Panc1 (cell line): ENCODE data around the gene SMOC2. TPM values are rescaled to one million over a fixed set of nuclear protein-coding genes. Genes with fewer than 3 reads are reported as not detected.

ENCODE experiments used
- ATAC-seq: fragments of 200-7000 bp; cut with Tn5 transposase; 2 replicates; pipeline ENCODE4 v1.9.1; 2020; ENCODE audit warnings: mild to moderate bottlenecking, moderate library complexity
- BruUV-seq: library from RNA; stranded (reverse); fragments of 400-500 nt; replicated peaks from 2 replicates; lab custom pipeline; 2021; lab: Mats Ljungman, UMichigan
- CTCF ChIA-PET: fragments of 300-600 bp; sonication (Branson Sonifier 250); formaldehyde crosslinking; loops from one replicate; lab custom pipeline; 2022; ENCODE audit warnings: antibody characterized with exemption; lab: Charles Lee
- POLR2A ChIA-PET: fragments of 300-600 bp; sonication (Branson Sonifier 250); formaldehyde crosslinking; loops from one replicate; lab custom pipeline; 2022; ENCODE audit warnings: antibody characterized with exemption; lab: Charles Lee
- DNase-seq: peaks from one replicate; pipeline ENCODE4 v3.0.0-alpha.2; 2010; ENCODE audit warnings: low read depth, low spot score
- H3K27ac ChIP-seq: 2 replicates; pipeline ENCODE4 v1.5.1; 2011; ENCODE audit warnings: mild to moderate bottlenecking, low read length, inconsistent platforms
- H3K27me3 ChIP-seq: fragments of 200-500 bp; sonication (Bioruptor generic); 2 replicates; pipeline ENCODE4 v1.6.0; 2014; ENCODE audit warnings: low read length, inconsistent platforms; ENCODE audit not compliant: control insufficient read depth, insufficient read depth
- H3K36me3 ChIP-seq: fragments of 200-500 bp; sonication (Bioruptor generic); 2 replicates; pipeline ENCODE4 v1.5.1; 2014; ENCODE audit warnings: inconsistent platforms, mild to moderate bottlenecking, low read length, moderate library complexity; ENCODE audit not compliant: control insufficient read depth, insufficient read depth
- H3K4me1 ChIP-seq: 2 replicates; pipeline ENCODE4 v1.5.1; 2011; ENCODE audit warnings: inconsistent platforms, mild to moderate bottlenecking, low read length, moderate library complexity; ENCODE audit not compliant: control insufficient read depth, insufficient read depth
- H3K4me3 ChIP-seq, 2 experiments: 2 replicates each; pipeline ENCODE4 v1.5.1; 2011 to 2012; ENCODE audit warnings: low read depth in 2 of 2, low read length in 2 of 2, mild to moderate bottlenecking in 2 of 2, inconsistent platforms in 1 of 2, moderate library complexity in 1 of 2
- H3K9me3 ChIP-seq: fragments of 200-500 bp; sonication (Bioruptor generic); 2 replicates; pipeline ENCODE4 v1.5.1; 2014; ENCODE audit warnings: low read depth, mild to moderate bottlenecking, inconsistent platforms, low read length, moderate library complexity; ENCODE audit not compliant: control insufficient read depth, insufficient read depth
- CTCF ChIP-seq: fragments of 450-650 bp; IDR thresholded peaks from 2 replicates; pipeline ENCODE4 v1.5.1; 2017; ENCODE audit warnings: mild to moderate bottlenecking
- POLR2AphosphoS5 ChIP-seq: IDR thresholded peaks from 2 replicates; pipeline ENCODE4 v1.6.1; 2012; ENCODE audit warnings: mild to moderate bottlenecking, low read depth, low read length, moderate library complexity
- REST ChIP-seq, 2 experiments: IDR thresholded peaks; 2 replicates each; pipeline ENCODE4 v1.6.1; 2011 to 2012; ENCODE audit warnings: low read depth in 2 of 2, control low read depth in 1 of 2, low read length in 1 of 2, mild to moderate bottlenecking in 1 of 2, moderate library complexity in 1 of 2; ENCODE audit not compliant: insufficient read depth in 1 of 2
- SIN3A ChIP-seq: IDR thresholded peaks from 2 replicates; pipeline ENCODE4 v1.6.1; 2012; ENCODE audit warnings: low read depth, mild to moderate bottlenecking, low read length, moderate library complexity, borderline replicate concordance; ENCODE audit not compliant: insufficient read depth
- TCF7L2 ChIP-seq: IDR thresholded peaks from 2 replicates; pipeline ENCODE4 v1.6.1; 2011; ENCODE audit warnings: mild to moderate bottlenecking, low read depth, low read length, inconsistent platforms
- in situ Hi-C: cut with HindIII; loops from 2 replicates; pipeline ENCODE4 v1.10.0; 2016; ENCODE audit warnings: low sequenced_read_pairs, low pct_unique_long_range_greater_than_20kb
- intact Hi-C: fragments of 100-400 bp; cut with micrococcal nuclease; formaldehyde crosslinking; loops from one replicate; pipeline ENCODE4 v1.10.0; 2022; ENCODE audit not compliant: unreplicated experiment
- total RNA-seq: library from RNA; stranded (reverse); gene quantifications from one replicate; pipeline ENCODE4 v1.2.1, GENCODE V29; 2021; ENCODE audit not compliant: unreplicated experiment

Gene SMOC2
- total RNA-seq, 1 experiment from 2014 or later = 0.13 TPM

- Histone ChIP-seq H3K4me1 (no peaks in the 10 kb centered on the region), H3K27me3 (peaks cover 6% of the 10 kb centered on the region), H3K36me3 (no peaks in the 10 kb centered on the region), H3K9me3 (no peaks in the 10 kb centered on the region), H3K4me3 (no peak overlapping the region), H3K27ac (no peak overlapping the region)
- DNase-seq (no peak), ATAC-seq (no peak)
- no TSS peak for BruUV-seq
- TF ChIP-seq SIN3A = no peak
- TF ChIP-seq TCF7L2 = no peak
- no peak for TF ChIP-seq POLR2AphosphoS5
- no peak for TF ChIP-seq REST (IDR thresholded peaks at IDR 0.05; ENCODE audit: insufficient read depth in 1 of 2, low read depth in 2 of 2, low read length in 1 of 2)
- no peak for TF ChIP-seq CTCF
- in situ Hi-C loops = no loop called here
- intact Hi-C loops = no loop called here
- POLR2A ChIA-PET = no interaction called here
- CTCF ChIA-PET = no interaction called here
These were observed 26.5 kb upstream of the SMOC2 start for GRCh38 chr6:168414336-168415097.

- Histone ChIP-seq H3K4me3 (no peak overlapping the region), H3K4me1 (no peaks in the 10 kb centered on the region), H3K27ac (no peak overlapping the region), H3K9me3 (no peaks in the 10 kb centered on the region), H3K27me3 (peaks cover 6% of the 10 kb centered on the region), H3K36me3 (no peaks in the 10 kb centered on the region)
- ATAC-seq = no peak
- no TSS peak for BruUV-seq
- DNase-seq = no peak
- intact Hi-C loops (no loop called here), in situ Hi-C loops (no loop called here)
- TF ChIP-seq POLR2AphosphoS5 (no peak), CTCF (no peak), SIN3A (no peak), TCF7L2 (no peak), REST (IDR thresholded peaks at IDR 0.05; ENCODE audit: insufficient read depth in 1 of 2, low read depth in 2 of 2, low read length in 1 of 2) (no peak)
- ChIA-PET CTCF (no interaction called here), POLR2A (no interaction called here)
These were observed 25.6 kb upstream of the SMOC2 start for GRCh38 chr6:168415098-168415992.
